COLO829 (cell line): Measurements from ENCODE around the gene METTL15.
"Not testable (repeated sequence)": the region's sequence is repeated elsewhere in the genome, so short reads cannot be mapped to it uniquely, and the experiment has no call there.

Source experiments
- DNase-seq: peaks from one replicate; pipeline ENCODE4 v3.0.0; 2012; ENCODE audit warnings: low spot score

The METTL15 gene, protein sequence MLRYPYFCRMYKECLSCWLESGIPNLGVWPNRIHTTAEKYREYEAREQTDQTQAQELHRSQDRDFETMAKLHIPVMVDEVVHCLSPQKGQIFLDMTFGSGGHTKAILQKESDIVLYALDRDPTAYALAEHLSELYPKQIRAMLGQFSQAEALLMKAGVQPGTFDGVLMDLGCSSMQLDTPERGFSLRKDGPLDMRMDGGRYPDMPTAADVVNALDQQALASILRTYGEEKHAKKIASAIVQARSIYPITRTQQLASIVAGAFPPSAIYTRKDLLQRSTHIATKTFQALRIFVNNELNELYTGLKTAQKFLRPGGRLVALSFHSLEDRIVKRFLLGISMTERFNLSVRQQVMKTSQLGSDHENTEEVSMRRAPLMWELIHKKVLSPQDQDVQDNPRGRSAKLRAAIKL

DNA sequence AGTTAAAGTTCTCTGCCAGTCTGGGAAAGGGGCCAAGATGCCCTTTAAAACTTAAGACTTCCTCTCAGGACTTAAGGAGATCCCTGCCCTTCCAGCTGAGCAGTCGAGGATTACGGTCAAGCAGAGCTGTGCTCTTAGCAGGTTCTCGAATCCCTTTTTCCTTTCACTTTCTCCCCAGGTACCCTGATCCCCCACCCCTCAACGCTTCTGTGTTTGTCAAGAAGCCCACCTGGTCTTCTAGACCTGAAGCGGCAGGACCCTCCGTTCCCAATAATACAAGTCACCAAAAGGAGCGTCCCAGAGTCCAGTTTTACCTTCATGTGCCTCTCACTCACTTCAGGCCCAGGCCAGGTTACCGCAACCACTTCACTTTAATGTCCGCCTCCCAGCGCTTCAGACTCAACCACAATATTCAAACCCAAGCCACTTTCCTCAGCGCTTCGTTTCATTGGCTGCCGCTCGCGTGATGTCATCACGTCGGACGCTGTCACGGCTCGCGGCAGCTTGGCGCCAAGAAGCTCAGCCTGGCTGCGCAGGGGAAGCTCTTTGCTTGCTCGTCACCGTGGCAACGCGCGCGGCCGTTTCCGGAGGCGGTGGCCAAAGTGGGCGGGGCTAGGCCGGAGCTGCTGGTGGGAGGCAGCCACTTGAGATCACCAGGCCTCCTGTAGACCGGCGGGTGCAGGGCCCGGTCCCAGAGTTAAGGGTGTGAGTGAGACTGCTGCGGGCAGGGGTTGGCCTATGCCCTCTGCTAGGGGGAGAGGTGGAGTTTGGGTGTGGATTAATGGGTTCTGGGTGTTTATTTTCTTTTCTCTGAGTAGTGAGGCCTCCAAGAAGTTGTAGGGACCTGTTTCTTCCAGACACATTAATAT is at the start of gene METTL15, which contains the start of gene KIF18A:
Gene METTL15, plus strand, starts transcription at position 639 of the 869 bp plus-strand sequence. CDS start 4,947 bp downstream, outside the sequence.
Gene KIF18A, minus strand, starts transcription at position 407 of the 869 bp plus-strand sequence. CDS start 10,209 bp downstream, outside the sequence.
- peak; percentile 89 for DNase-seq

DNA sequence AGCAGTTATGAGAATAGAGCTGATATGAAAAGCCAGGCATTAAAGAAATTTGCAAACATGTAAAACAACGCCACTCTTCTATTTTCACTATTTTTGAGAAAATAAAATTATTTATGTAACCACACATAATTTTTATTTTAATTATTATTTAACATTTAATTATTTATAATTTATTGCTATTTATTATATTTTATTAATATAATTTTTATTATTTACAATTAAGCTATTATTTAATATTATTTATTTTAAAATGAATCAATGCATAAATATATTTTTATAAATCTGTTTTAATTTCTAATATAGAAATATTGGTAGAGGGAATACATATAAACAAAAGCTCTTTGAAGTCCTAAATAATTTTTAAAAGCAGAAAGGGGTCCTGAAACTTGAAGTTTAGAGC is 36.9 kb upstream of the METTL15 start:
- no peak for DNase-seq

DNA sequence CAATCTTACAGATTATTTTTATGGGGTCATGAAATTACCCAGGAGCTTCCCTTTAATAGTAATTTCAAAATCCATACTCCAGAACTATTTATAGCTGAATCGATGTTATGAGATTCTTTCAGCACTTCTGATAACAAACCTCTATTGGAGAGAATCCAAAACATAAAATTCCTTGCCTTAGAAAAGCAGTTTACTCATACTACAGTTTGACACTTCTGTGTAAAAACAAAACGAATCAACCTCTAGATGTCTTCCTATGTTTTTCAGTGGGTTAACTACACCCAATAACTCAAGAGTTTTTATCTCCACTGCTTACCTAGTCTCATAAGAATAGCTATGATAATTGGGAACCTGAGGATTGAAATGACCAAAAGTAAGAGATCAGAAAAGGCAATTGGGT is 35.9 kb upstream of the METTL15 start:
- DNase-seq = no peak

DNA sequence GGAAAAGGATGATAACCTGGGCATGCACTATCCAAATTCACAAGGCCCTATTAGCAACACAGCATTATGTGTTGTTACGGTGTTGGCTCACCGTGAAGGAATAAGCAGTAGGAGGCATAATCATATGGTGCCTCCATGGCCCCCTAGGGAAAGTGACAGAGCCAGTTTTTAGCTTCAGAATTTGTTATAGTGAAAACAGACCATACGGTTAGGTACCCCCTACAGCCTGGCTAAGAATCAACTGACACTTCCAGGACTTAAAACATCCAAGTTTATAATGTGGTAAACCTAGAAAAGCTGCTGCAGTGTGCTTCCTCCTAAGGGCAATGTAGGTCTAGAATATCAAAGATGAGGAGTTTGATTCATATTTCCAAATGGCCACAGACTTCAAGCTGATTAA is 30.7 kb upstream of the METTL15 start:
- no peak for DNase-seq

DNA sequence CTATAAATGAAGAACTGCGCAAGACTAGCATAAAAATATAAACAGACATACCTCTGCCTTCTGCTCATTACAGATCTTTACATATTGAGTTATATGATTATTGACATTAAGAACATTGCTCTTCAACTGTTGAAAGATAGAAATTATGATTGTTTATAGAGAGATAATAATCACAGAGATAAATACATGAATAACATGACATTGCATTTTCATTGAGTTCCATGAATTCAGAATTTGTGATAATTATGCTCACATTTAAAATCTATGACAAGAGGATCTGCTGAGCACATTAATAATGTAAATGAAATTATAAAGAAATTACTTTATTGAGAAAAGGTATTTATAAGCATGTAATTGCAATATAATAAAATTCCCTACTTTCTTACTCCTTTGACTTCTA is 25.1 kb upstream of the METTL15 start:
- no peak for DNase-seq

DNA sequence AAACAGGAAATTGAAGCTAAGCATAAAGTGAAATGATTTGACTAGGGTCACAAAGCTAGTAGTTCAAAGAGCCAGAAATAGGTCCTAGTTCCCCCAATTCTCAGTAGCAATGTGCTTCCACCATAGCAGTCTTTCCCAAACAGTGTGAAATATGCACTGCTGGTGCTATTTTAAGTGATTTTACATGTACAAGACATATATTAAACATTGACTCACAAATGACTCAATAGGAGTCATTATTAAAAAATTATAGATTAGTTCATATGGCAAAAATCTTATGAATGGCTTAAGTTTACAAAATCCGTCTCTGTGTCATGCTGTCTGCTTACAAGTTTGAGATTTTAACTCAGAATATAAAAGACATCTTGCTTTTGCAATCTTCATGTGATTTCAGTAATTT is 21.6 kb upstream of the METTL15 start:
- no peak for DNase-seq

DNA sequence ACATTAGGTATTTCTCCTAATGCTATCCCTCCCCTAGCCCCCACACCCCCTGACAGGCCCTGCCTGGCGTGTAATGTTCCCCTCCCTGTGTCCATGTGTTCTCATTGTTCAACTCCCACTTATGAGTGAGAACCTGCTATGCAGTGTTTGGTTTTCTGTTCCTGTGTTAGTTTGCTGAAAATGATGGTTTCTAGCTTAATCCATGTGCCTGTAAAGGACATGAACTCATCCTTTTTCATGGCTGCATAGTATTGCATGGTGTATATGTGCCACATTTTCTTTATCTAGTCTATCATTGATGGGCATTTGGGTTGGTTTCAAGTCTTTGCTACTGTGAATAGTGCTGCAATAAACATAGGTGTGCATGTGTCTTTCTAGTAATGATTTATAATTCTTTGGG is 21.0 kb upstream of the METTL15 start:
- DNase-seq = not testable (repeated sequence)

DNA sequence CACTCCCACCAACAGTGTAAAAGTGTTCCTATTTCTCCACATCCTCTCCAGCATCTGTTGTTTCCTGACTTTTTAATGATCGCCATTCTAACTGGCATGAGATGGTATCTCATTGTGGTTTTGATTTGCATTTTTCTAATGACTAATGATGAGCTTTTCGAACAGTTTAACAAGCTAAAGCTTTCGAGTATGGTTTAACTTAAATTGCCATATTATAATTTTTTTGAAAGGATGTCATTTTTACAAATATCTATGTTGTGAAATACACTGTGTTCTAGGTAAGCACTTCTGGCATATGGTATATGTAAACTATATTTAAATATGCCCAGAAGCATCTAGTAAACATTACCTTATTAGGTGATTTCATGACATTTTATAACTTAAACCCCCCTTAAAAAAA is 20.5 kb upstream of the METTL15 start:
- not testable (repeated sequence) for DNase-seq

DNA sequence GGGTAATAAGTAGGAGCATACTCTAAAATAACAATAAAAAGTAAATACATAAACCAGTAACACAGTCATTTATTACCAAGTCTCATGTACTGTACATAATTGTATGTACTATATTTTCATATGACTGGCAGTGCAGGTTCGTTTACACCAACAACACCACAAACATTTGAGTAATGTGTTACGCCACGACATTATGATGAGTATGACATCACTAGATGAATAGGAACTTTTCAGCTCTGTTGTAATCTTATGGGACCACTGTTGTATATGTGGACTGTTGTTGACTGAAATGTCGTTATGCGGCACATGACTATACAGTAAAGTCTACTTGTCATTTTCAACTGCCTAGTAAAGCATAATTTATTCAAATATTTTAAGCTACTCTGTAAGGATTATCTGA is 18.8 kb upstream of the METTL15 start:
- DNase-seq = no peak

DNA sequence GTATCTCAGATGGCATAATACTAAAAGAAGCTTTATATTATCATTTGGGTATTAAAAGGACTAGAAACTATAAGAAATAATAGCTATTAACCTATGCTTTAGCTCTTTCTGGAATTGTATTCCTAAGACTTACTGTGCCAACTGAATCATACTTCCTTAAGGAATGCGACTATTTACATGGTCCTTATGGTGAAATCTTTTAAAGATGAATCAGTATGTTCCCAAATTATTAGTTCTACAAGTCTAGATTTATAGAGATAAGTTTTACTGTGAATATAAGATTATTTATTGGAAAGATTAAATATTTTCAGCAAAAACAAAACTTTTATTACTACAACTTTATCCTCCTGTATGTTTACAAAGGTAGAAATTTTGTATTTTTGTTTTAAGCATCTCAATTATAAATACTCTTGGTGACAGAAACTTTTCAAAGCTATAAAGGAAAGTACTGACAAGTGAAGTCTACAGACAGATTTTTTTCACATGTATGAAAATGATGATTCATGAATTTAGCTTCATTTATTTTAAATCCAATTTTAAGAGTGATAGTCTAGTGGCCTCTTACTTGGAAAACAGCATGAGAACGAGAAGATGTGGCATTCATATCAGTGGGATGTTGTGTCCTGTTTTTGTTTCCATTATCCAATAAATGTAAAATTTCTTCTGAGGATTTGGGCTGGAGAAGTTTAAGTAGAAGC is 18.0 kb upstream of the METTL15 start:
- DNase-seq = no peak

DNA sequence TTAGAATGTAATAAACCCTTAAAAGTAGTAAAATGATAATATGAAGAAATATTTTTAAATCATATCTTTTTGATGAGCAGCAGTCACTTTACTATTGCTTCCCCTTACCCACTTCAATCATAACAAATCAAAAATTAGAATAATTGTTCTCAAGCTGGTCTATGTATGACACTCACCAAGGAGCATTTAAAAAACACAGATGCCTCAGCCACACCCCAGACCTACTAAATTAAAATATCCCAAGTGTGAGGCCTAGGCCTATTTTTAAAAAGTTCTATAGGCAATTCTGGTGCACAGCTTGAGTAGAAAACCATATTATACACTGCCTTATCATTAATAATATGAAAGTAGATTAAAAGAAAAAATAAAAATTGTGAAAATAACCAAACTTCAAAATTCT is 15.4 kb upstream of the METTL15 start:
- DNase-seq = no peak

DNA sequence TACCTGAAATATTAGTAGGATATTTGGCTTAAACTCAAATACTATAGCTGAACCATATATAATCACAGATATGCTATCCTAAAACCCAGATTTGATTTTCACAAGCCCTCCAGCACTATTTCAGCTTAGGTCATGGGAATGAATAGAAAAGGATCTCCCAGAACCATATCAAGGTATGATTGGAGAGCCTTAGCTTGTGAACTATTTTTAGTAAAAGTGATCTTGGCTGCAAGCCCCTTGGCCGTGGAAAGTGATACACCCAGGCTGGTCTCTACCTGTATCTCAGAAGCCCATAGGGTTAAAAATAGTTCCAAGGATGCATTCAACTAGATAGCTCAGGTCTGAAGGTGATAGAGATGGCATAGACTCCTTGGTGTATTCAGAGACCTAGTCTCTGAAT is 9.9 kb upstream of the METTL15 start:
- DNase-seq = no peak

DNA sequence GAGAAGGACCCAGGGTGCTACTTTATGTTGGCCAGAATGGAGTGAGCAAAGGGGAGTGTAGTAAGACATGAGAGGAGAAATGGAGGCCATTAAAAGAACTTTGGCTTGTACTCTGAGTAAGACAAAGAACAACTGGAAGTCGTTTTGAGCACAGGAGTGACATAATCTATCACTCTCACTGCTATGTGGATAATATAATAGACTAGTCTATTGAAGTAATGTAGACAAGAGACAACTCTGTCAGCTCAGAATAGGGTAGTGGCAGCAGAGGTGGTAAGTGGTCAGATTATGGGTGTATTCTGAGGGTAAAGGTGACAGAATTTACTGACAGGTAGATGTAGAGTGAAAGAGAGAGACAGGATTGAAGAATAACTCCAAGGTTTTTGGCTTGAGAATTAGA is 8.5 kb upstream of the METTL15 start:
- DNase-seq = no peak

DNA sequence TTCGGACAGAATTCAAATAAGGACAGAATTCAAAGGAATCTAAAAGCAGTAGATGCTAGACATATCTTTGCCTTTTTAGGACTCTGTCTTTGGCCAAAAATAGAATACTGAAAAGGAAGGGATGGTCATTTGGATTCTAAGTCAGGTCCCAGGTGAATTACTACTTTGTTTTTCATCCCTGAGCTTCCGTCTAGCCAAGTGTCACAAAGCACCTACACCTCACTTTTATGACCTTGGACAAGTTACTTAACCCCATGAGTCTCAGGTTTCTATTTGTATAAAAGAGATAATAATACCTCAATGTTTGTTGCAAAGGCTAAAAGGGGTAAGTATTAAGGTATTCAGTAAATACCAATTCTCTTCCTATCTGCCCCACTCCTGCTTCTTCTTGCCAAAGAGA is 7.5 kb upstream of the METTL15 start:
- no peak for DNase-seq

DNA sequence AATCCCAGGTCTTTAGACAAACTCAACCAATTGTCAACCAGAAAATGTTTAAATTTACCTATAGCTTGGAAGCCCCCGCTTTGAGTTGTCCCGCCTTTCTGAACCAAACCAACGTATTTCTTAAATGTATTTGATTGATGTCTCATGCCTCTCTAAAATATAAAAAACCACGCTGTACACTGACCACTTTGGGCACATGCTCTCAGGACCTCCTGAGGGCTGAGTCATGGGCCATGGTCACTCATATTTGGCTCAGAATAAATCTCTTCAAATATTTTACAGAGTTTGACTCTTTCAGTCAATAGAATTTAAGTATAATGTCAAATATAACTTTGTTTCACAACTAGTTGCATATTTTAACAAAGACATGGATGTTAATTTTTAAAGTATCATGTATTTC is 5.9 kb upstream of the METTL15 start:
- DNase-seq = not testable (repeated sequence)

DNA sequence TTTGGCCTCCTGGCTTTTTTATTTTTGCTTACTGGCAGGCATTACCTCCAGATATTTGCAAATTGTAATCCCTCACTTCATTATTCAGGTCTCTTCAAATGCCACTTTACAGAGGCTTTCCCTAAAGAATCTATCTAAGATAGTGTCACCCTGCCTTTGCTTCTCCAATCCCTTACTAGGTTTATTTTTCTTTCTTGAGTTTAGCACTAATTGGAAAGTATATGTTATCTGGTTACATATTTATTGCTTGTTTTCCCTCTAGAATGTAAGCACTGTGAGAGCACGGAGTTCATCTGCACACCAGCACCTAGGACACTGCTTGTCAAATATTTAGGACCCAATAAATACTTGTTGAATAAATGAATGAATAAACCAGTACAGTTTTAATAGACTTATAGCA is 3.8 kb upstream of the METTL15 start:
- no peak for DNase-seq

DNA sequence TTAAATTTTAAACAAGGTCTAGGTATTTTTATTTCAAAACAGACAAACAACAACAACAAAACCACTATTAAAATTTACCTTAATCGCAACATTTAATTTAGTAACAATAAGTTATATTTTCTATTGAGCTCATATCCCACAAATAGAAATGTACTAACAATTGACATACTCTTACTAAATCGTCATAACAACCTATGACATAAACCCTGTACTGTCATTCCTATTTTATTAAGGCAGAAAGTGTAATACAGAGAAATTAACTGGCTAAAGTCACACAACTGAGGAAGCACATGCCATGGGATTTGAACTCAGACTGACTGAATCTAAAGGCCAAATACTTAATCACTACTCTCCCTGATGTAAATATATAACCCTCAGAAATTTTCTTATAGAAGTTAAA is 3.2 kb upstream of the METTL15 start:
- no peak for DNase-seq

DNA sequence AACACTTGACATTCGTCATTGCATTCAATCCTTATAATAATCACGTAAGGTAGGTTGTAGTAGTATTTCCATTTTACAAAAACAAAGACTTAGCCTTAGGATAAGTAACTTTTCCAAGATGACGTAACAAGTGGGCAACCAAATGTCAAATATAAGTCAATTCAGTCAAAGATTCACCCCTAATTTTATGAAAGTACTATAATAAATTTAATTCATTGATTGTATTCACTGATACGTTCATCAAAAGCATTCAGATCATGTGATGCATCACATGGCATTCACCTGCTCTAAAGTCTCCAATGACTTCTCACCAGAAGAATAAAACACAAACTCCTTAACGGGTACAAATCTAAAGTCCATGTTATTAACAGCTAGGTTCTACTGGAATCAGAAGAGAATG is 2.3 kb upstream of the METTL15 start:
- DNase-seq = no peak

DNA sequence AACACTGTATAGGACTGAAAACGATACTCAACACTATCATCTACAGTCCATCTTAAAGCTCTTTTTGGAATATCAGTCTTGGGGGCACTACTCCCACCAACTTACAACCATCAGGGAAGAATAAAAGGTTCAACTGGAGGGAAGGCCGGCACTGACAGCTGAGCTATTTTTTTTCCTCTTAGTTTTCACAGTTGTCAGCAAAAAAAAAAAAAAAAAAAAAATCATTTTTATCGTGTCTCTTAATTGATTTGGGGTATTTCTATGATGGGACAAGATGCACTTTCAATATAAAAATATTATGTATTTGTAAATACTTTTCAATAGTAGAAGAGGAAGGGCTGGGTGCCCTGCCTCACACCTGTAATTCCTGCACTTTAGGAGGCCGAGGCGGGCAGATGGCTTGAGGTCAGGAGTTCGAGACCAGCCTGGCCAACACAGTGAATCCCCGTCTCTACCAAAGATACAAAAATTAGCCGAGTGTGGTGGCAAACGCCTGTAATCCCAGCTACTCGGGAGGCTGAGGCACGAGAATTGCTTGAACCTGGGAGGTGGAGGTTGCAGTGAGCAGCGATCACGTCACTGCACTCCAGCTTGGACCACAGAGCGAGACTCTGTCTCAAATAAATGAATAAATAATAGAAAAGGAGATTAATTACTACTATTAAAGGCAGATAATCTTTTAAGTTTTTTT is 1.7 kb upstream of the METTL15 start:
- DNase-seq = no peak

DNA sequence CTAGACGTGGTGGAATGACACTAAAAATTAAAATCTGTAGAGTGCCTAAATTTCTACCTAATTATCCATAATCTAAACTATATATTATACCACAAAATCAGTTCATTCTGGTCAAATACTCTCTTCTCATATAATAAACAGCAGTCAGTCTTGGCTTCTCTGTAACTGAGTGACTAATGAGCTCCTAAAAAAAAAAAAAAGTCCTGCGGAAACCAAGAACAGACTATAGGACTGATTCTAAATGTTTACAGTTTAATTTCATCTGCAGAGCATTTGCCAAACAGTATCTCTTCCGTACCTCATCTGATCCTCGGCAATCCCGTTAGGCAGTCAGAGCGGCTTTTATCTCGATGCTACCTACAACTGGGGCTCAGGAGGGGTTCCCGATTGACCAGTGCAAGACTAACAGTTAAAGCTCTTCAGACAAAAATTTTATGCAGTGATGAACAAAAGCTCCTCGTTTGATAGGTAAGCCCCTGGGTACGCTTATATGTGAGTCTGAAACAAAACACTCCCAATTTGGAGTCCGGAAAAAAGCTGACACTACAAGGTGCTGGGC is 918 bp upstream of the METTL15 start:
- no peak for DNase-seq

DNA sequence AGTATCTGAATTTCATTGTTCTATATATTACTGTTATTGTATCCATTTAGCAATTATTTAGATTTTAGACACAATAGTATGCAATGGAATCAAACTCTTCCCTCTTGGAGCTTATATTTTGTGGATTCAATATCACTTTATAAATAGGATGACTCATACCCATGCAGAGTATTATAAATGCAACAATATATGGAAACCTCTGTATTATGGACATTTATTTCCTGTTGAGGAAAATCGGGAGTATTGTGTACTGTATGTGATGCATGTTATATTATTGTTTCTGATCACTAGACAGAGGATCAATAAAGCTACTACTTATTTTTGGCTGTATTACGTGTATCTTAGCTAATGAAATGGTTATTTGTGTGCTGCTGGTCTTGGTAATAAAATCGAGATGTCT is 770 bp downstream of the METTL15 start:
- no peak for DNase-seq
